Activated gamma-delta T cell (primary cell): ENCODE data around the gene HMSD.

Experiments used
- DNase-seq: peaks from one replicate; lab custom pipeline; 2025; lab: John Stamatoyannopoulos, UW

The HMSD gene

DNA sequence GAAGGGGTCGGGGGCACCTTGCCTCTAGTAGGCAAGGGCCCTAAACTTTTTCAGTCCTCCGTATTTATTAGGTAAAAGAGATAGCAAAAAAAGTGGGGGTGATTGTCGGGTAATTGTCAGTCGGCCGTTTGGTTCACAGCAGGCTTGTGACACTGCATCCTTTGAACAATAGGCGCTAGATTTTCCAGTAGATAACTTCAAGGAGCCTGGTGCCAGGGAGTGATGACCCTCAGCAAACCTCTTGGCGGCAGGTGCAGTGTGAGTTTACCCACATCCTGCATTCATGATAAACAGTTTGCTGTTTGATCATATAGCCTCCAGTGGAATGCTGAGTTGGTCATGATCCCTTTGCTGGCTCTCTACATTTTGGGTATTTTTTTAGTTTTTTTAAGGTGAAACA lies 43.6 kb downstream of the HMSD start:
- DNase-seq: no peak

DNA sequence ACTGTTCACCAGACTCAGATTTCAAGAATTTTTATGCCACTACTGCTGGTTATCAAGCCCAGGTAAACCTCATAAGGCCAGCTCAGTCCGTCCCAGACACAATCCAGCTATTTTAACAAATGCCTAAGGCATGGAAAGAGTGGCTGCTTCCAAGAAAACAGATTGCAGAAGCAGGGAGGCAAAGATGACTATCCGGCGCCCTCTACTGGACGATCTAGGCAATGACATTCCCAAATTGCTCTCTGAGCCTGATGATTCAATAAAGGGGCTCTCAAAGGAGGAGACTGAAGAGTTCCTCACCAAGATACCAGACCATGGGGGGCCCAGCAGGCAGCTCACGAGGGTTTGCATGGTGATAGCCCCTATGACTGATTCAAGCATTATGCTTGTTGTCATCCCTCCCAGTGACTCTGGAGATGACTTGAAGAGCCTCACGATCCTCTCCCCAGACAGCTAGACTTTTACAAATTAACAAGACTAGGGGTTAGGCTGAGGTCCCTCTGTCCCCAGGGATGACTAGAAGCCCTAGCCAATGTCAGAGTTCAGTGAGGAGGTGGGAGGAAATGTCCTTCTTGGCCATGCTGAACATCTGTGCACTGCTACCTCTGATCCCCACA lies 45.8 kb downstream of the HMSD start:
- DNase-seq: no peak

DNA sequence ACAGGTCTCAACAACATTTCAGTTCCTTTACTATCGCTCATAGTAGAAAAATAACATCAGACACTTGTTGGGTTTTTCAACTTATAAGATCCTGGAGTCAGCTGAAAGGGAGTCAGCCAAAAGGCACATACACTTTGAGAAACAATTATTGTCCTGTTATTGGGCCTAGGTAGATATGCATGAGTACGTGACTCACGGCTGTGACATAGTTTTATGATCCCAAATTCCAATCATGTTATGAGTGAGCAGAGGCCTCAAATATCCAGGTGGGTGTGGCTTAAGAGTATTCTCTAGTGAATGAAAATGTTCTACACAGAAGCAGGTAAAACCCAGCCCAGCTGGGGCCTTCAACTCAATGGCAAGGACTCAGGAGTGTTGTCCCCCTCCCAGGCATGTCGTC lies 47.9 kb downstream of the HMSD start:
- no peak for DNase-seq

DNA sequence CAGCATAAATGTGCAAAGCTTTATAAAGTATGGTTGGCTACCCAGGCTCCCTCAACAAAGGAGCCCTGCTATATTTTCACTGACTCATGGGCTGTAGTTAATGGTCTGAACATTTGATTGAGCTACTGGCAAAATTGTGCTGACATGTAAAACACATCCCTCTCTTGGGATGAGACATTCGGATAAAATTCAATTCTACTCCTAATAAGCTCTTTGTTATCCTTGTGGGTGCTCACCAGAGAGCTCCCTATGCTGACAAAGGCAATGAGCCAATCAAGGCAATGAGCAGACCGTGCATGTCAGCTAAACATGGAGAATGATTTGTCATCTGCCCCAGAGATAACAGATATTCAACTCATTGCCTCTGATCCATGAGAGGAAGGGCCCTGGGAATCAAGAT lies 48.5 kb downstream of the HMSD start:
- DNase-seq: no peak

DNA sequence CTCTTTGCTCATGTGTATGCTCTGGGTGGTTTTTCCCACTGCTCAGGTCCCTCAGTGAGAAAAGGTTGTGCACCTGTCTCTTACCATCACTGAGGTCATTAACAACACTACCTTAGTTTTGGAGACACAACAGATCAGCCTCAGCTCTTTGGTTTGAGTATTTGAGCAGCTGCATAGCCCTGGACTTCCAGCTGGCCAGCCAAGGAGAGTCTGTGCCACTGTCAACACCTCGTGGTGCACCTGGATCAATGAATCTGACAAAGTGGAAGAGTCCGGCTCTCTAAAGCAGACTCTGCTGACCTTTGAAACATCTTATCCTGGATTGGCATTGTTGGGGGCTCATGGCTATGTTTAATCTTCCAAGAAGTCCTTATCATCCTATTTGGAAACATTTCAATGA lies 50.8 kb downstream of the HMSD start:
- DNase-seq: no peak

DNA sequence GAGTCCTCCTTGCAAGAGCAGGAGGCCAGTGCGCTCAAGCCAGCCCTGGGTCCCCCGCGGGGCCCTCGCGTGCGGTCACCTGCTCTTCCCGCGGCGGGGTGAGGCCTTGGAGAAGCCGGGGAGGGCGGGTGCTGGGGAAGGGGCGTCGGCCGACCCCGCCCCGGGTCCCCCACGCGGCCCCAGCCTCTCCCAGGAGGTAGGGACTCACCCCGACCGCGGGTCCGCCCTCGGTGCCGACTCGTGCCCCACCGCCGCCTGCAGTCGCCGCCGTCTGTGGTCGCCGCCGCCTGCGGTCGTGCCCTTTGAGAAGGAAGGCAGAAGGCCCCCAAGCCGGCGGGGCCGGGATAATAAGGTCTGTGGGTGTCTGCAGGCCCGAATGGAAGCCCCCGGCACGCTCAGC lies 53.5 kb downstream of the HMSD start:
- no peak for DNase-seq

DNA sequence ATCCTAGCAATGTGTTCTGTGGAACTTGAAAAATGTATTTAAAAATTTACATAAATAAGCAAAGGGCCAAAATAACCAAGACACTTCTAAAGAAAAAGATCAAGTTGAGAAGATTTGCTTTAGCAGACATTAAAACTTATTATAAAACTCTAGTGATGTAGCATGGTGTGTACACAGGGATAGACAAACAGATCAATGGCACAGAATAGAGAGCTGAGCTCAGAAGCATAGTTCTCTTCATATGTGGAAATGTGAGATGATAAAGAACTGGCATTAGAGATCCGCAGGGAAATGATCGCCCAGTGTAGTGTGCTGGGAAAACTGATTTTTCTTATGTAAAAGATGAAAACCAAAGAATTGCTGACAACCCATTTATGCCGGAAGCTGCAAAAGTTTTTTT lies 60.2 kb downstream of the HMSD start:
- no peak for DNase-seq
